Testis (tissue), 2 donors: ENCODE data around the gene FRYL.
"Not testable (repeated sequence)": the region's sequence is repeated elsewhere in the genome, so short reads cannot be mapped to it uniquely, and the experiment has no call there.

Experiments used
- CTCF ChIP-seq, 3 experiments: fragments of 450-650 bp in 2 of 3; fragments of 200-600 bp in 1 of 3; sonication (generic) in 1 of 3; IDR thresholded peaks; one replicate each; pipeline ENCODE4 v1.5.1; 2016 to 2019; ENCODE audit warnings: antibody characterized with exemption in 3 of 3, mild to moderate bottlenecking in 2 of 3, moderate library complexity in 1 of 3
- POLR2A ChIP-seq: fragments of 450-650 bp; IDR thresholded peaks from one replicate; pipeline ENCODE4 v1.6.1; 2017; ENCODE audit warnings: antibody characterized with exemption, mild to moderate bottlenecking, moderate library complexity

DNA sequence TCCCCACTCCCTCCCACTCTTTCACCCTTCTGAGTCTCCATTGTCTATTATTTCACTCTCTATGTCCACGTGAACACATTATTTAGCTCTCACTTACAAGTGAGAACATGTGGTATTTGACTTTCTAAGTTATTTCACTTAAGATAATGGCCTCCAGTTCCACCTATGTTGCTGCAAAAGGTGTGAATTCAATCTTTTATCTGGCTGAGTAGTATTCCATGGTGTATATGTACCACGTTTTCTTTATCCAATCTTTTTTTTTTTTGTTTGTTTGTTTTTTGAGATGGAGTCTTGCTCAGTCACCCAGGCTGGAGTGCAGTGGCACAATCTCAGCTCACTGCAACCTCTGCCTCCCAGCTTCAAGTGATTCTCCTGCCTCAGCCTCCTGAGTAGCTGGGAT lies 20.1 kb upstream of the FRYL start:
- TF ChIP-seq CTCF (IDR thresholded peaks at IDR 0.05); POLR2A: not testable (repeated sequence)
